ENCODE measurements around the gene RSBN1. TPM values are rescaled to one million over a fixed set of nuclear protein-coding genes. Genes with fewer than 3 reads are reported as not detected.
"Not testable (repeated sequence)": the region's sequence is repeated elsewhere in the genome, so short reads cannot be mapped to it uniquely, and the experiment has no call there.

RSBN1 gene
- polyA plus RNA-seq (ENCODE audit: insufficient read length in 3 of 3), result 10 to 100 TPM; 23.0 to 23.6 (median 23.5) TPM
- long read RNA-seq, donor 1, full-length matches to known transcripts, result 3 of 15 reads
- long read RNA-seq, donor 1, partial matches to known transcripts, result 12 of 15 reads
- long read RNA-seq, donor 1, other reads (novel, unspliced or antisense), result 0 of 15 reads
- long read RNA-seq, donor 2, full-length matches to known transcripts, result 5 of 27 reads
- long read RNA-seq, donor 2, partial matches to known transcripts, result 22 of 27 reads
- long read RNA-seq, donor 2, other reads (novel, unspliced or antisense), result 0 of 27 reads
- long read RNA-seq, donor 3, full-length matches to known transcripts, result 3 of 17 reads
- long read RNA-seq, donor 3, partial matches to known transcripts, result 14 of 17 reads
- long read RNA-seq, donor 3, other reads (novel, unspliced or antisense), result 0 of 17 reads
- long read RNA-seq, donor 4, full-length matches to known transcripts, result 5 of 19 reads
- long read RNA-seq, donor 4, partial matches to known transcripts, result 14 of 19 reads
- long read RNA-seq, donor 4, other reads (novel, unspliced or antisense), result 0 of 19 reads
- long read RNA-seq, donor 5, full-length matches to known transcripts, result 1 of 1 reads
- long read RNA-seq, donor 5, partial matches to known transcripts, result 0 of 1 reads
- long read RNA-seq, donor 5, other reads (novel, unspliced or antisense), result 0 of 1 reads
- long read RNA-seq, donor 6, full-length matches to known transcripts, result 3 of 14 reads
- long read RNA-seq, donor 6, partial matches to known transcripts, result 11 of 14 reads
- long read RNA-seq, donor 6, other reads (novel, unspliced or antisense), result 0 of 14 reads
- long read RNA-seq, donor 7, full-length matches to known transcripts, result 4 of 23 reads
- long read RNA-seq, donor 7, partial matches to known transcripts, result 19 of 23 reads
- long read RNA-seq, donor 7, other reads (novel, unspliced or antisense), result 0 of 23 reads
- long read RNA-seq, donor 8, full-length matches to known transcripts, result 3 of 13 reads
- long read RNA-seq, donor 8, partial matches to known transcripts, result 10 of 13 reads
- long read RNA-seq, donor 8, other reads (novel, unspliced or antisense), result 0 of 13 reads
- long read RNA-seq, donor 9, full-length matches to known transcripts, result 7 of 36 reads
- long read RNA-seq, donor 9, partial matches to known transcripts, result 29 of 36 reads
- long read RNA-seq, donor 9, other reads (novel, unspliced or antisense), result 0 of 36 reads
- long read RNA-seq, donor 10, full-length matches to known transcripts, result 3 of 18 reads
- long read RNA-seq, donor 10, partial matches to known transcripts, result 15 of 18 reads
- long read RNA-seq, donor 10, other reads (novel, unspliced or antisense), result 0 of 18 reads
- long read RNA-seq, donor 11, full-length matches to known transcripts, result 4 of 16 reads
- long read RNA-seq, donor 11, partial matches to known transcripts, result 12 of 16 reads
- long read RNA-seq, donor 11, other reads (novel, unspliced or antisense), result 0 of 16 reads
- long read RNA-seq, donor 12, full-length matches to known transcripts, result 7 of 33 reads
- long read RNA-seq, donor 12, partial matches to known transcripts, result 26 of 33 reads
- long read RNA-seq, donor 12, other reads (novel, unspliced or antisense), result 0 of 33 reads
- long read RNA-seq, donor 13, full-length matches to known transcripts, result 1 of 1 reads
- long read RNA-seq, donor 13, partial matches to known transcripts, result 0 of 1 reads
- long read RNA-seq, donor 13, other reads (novel, unspliced or antisense), result 0 of 1 reads
- long read RNA-seq, donor 14, result 0 reads
- long read RNA-seq, donor 15, full-length matches to known transcripts, result 4 of 24 reads
- long read RNA-seq, donor 15, partial matches to known transcripts, result 20 of 24 reads
- long read RNA-seq, donor 15, other reads (novel, unspliced or antisense), result 0 of 24 reads
- long read RNA-seq, donor 16, full-length matches to known transcripts, result 2 of 15 reads
- long read RNA-seq, donor 16, partial matches to known transcripts, result 13 of 15 reads
- long read RNA-seq, donor 16, other reads (novel, unspliced or antisense), result 0 of 15 reads

- peak; percentile 99 for DNase-seq
Measured at GRCh38 chr1:113811888-113812660, at the start of gene RSBN1. RSBN1 (minus strand) TSS chr1:113812476; CDS start chr1:113812412, 64 bp downstream.

- DNase-seq, result no peak
Measured at GRCh38 chr1:113861641-113862040, 49.4 kb upstream of the RSBN1 start.

GRCh38 chr1:113860891-113861290, 48.6 kb upstream of the RSBN1 start:
- DNase-seq, result no peak

- DNase-seq, result no peak
Measured at GRCh38 chr1:113859478-113860175, 47.4 kb upstream of the RSBN1 start.

GRCh38 chr1:113858982-113859381, 46.7 kb upstream of the RSBN1 start:
- DNase-seq, result no peak

- no peak for DNase-seq
Measured at GRCh38 chr1:113858418-113858817, 46.1 kb upstream of the RSBN1 start.

- DNase-seq, result no peak
Measured at GRCh38 chr1:113857776-113858175, 45.5 kb upstream of the RSBN1 start.

GRCh38 chr1:113856401-113856790, 44.1 kb upstream of the RSBN1 start:
- no peak for DNase-seq

- no peak for DNase-seq
Measured at GRCh38 chr1:113855630-113856400, 43.5 kb upstream of the RSBN1 start.

- no peak for DNase-seq
Measured at GRCh38 chr1:113854234-113854633, 42.0 kb upstream of the RSBN1 start.

- DNase-seq, result not testable (repeated sequence)
Measured at GRCh38 chr1:113852694-113853093, 40.4 kb upstream of the RSBN1 start.

- no peak for DNase-seq
Measured at GRCh38 chr1:113850127-113850796, 38.0 kb upstream of the RSBN1 start.

- no peak for DNase-seq
Measured at GRCh38 chr1:113849072-113849471, 36.8 kb upstream of the RSBN1 start.

GRCh38 chr1:113846391-113847035, 34.2 kb upstream of the RSBN1 start:
- DNase-seq, result no peak

- no peak for DNase-seq
Measured at GRCh38 chr1:113836534-113836933, 24.3 kb upstream of the RSBN1 start.

- peak; percentile 39 for DNase-seq
Measured at GRCh38 chr1:113835686-113836290, 23.5 kb upstream of the RSBN1 start.
